Osteoblast (primary cell): ENCODE results near the gene LY6G6D. TPM values are rescaled to one million over a fixed set of nuclear protein-coding genes. Genes with fewer than 3 reads are reported as not detected.

Experiments used
- DNase-seq: peaks from one replicate; pipeline ENCODE4 v3.0.0; 2011; ENCODE audit warnings: low spot score, mixed read lengths; ENCODE audit not compliant: insufficient read length; ENCODE audit errors: missing footprints
- H2AFZ ChIP-seq: 2 replicates; pipeline ENCODE4 v1.6.0; 2011; ENCODE audit warnings: mild to moderate bottlenecking, low read length
- H3K27ac ChIP-seq: 2 replicates; pipeline ENCODE4 v1.5.1; 2011; ENCODE audit warnings: mild to moderate bottlenecking, low read depth, low read length, moderate library complexity
- H3K27me3 ChIP-seq: 2 replicates; pipeline ENCODE4 v1.6.0; 2012; ENCODE audit warnings: mild to moderate bottlenecking, control low read depth, inconsistent platforms, low read length, moderate library complexity; ENCODE audit not compliant: insufficient read depth
- H3K36me3 ChIP-seq: 2 replicates; pipeline ENCODE4 v1.5.1; 2011; ENCODE audit warnings: mild to moderate bottlenecking, low read length, control low read depth, moderate library complexity; ENCODE audit not compliant: insufficient read depth
- H3K4me1 ChIP-seq: 2 replicates; pipeline ENCODE4 v1.5.1; 2011; ENCODE audit warnings: mild to moderate bottlenecking, low read length, control low read depth, moderate library complexity; ENCODE audit not compliant: insufficient read depth
- H3K4me2 ChIP-seq: 2 replicates; pipeline ENCODE4 v1.6.0; 2011; ENCODE audit warnings: mild to moderate bottlenecking, low read length; ENCODE audit not compliant: insufficient read depth
- H3K4me3 ChIP-seq: fragments of 200-600 bp; sonication (generic); 3 replicates; pipeline ENCODE4 v1.5.1; 2012; ENCODE audit warnings: mild to moderate bottlenecking, low read length, inconsistent platforms; ENCODE audit not compliant: insufficient read depth
- H3K79me2 ChIP-seq: 2 replicates; pipeline ENCODE4 v1.6.0; 2012; ENCODE audit warnings: mild to moderate bottlenecking, low read length, control low read depth, inconsistent platforms; ENCODE audit not compliant: insufficient read depth
- H3K9me3 ChIP-seq: 2 replicates; pipeline ENCODE4 v1.5.1; 2011; ENCODE audit warnings: low read depth, low read length, control low read depth
- H4K20me1 ChIP-seq: 2 replicates; pipeline ENCODE4 v1.6.0; 2012; ENCODE audit warnings: mild to moderate bottlenecking, low read length, control low read depth; ENCODE audit not compliant: insufficient read depth
- CTCF ChIP-seq: IDR thresholded peaks from 2 replicates; pipeline ENCODE4 v1.5.1; 2011; ENCODE audit warnings: mild to moderate bottlenecking, low read depth, low read length, moderate library complexity; ENCODE audit errors: extremely low read depth
- total RNA-seq: library from RNA; depleted of rRNA; stranded (reverse); fragments of >200 nt; gene quantifications from 2 replicates; pipeline ENCODE4 v1.2.3, GENCODE V29; 2012

Gene LY6G6D
- total RNA-seq, 1 donor: not detected

GRCh38 chr6:31761343-31761742, 46.2 kb downstream of the LY6G6D start:
- Histone ChIP-seq H3K4me3 (no peak overlapping the region), H3K36me3 (peaks cover 25% of the 10 kb centered on the region), H3K27me3 (no peaks in the 10 kb centered on the region), H3K4me2 (no peak overlapping the region), H3K79me2 (no peaks in the 10 kb centered on the region), H3K4me1 (peaks cover 1% of the 10 kb centered on the region), H4K20me1 (no peaks in the 10 kb centered on the region), H2AFZ (no peak overlapping the region), H3K27ac (no peak overlapping the region), H3K9me3 (no peaks in the 10 kb centered on the region)
- TF ChIP-seq CTCF: no peak
- DNase-seq: peak; percentile 46

GRCh38 chr6:31762356-31762755, 47.2 kb downstream of the LY6G6D start, which contains the start of gene SAPCD1:
TSS of gene SAPCD1 (plus strand) at chr6:31762656. CDS start at chr6:31763055, 399 bp downstream.
- no peak within 1 kb of the TSS for H3K4me3 ChIP-seq
- H3K9me3 ChIP-seq: no peaks in the 10 kb centered on the region
- peak within 1 kb of the TSS; percentile 1 for H2AFZ ChIP-seq
- no peaks in the 10 kb centered on the region for H3K79me2 ChIP-seq
- TF ChIP-seq CTCF: no peak
- peaks cover 4% of the 10 kb centered on the region for H3K4me1 ChIP-seq
- DNase-seq: peak; percentile 1
- H3K36me3 ChIP-seq: peaks cover 25% of the 10 kb centered on the region
- no peak within 1 kb of the TSS for H3K4me2 ChIP-seq
- no peaks in the 10 kb centered on the region for H4K20me1 ChIP-seq
- H3K27me3 ChIP-seq: no peaks in the 10 kb centered on the region
- H3K27ac ChIP-seq: no peak within 1 kb of the TSS

GRCh38 chr6:31762878-31763618, 47.9 kb downstream of the LY6G6D start:
- H3K36me3 ChIP-seq: peaks cover 25% of the 10 kb centered on the region
- peak; percentile 76 for DNase-seq
- peaks cover 4% of the 10 kb centered on the region for H3K4me1 ChIP-seq
- H2AFZ ChIP-seq: peak overlapping the region; percentile 1
- H3K4me2 ChIP-seq: no peak overlapping the region
- TF ChIP-seq CTCF: no peak
- H4K20me1 ChIP-seq: no peaks in the 10 kb centered on the region
- H3K79me2 ChIP-seq: no peaks in the 10 kb centered on the region
- H3K27ac ChIP-seq: no peak overlapping the region
- H3K4me3 ChIP-seq: no peak overlapping the region
- H3K9me3 ChIP-seq: no peaks in the 10 kb centered on the region
- H3K27me3 ChIP-seq: no peaks in the 10 kb centered on the region

GRCh38 chr6:31763619-31763940, 48.4 kb downstream of the LY6G6D start:
- Histone ChIP-seq H3K4me2 (no peak overlapping the region), H3K79me2 (no peaks in the 10 kb centered on the region), H4K20me1 (no peaks in the 10 kb centered on the region), H3K27ac (no peak overlapping the region), H3K4me3 (no peak overlapping the region), H3K36me3 (peaks cover 25% of the 10 kb centered on the region), H3K9me3 (no peaks in the 10 kb centered on the region), H3K4me1 (peaks cover 4% of the 10 kb centered on the region), H3K27me3 (no peaks in the 10 kb centered on the region), H2AFZ (peak overlapping the region; percentile 1)
- no peak for TF ChIP-seq CTCF
- DNase-seq: peak; percentile 87
